Measurements from ENCODE around the gene GAA.
"Not testable (repeated sequence)": the region's sequence is repeated elsewhere in the genome, so short reads cannot be mapped to it uniquely, and the experiment has no call there.

The GAA gene

DNA sequence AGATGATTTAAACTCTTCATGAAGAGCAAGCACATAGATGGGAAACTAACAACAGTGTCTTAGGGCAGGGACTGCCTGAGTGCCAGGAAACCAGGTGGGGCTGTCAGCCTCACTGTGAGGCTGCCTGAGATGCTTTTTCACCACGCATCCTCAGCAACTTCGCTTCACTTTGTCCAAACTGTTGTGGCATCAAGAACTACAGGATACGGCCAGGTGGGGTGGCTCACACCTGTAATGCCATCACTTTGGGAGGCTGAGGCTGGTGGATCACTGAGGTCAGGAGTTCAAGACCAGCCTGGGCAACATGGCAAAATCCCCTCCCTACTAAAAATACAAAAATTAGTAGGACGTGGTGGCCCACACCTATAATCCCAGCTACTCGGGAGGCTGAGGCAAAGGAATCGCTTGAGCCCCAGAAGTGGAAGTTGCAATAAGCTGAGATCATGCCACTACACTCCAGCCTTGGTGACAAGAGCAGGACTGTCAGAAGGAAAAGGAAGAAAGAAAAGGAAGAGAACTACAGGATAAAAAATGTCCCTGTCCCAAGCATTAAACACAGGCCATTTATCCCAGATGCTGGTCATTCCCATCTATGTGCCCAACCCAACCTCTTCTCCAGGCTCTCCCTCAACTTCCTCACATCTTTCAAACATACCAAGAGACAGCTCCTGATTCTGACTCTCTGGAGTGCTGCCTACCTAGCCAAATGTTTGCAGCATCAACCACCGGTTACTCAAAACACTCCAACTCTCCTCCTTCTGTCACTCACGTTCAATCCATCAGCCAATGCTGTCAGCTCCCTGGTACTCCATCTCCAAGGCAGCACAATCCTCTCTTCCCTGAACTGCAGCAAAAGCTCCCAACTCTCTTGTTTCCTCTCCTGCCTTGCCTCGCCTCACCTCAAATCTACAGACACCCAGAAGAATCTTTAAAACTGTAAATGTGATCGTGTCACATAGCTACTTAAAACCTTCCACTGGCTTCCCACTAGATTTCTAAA is 44.0 kb downstream of the GAA start:
- no peak for DNase-seq (ENCODE audit: low read depth)

DNA sequence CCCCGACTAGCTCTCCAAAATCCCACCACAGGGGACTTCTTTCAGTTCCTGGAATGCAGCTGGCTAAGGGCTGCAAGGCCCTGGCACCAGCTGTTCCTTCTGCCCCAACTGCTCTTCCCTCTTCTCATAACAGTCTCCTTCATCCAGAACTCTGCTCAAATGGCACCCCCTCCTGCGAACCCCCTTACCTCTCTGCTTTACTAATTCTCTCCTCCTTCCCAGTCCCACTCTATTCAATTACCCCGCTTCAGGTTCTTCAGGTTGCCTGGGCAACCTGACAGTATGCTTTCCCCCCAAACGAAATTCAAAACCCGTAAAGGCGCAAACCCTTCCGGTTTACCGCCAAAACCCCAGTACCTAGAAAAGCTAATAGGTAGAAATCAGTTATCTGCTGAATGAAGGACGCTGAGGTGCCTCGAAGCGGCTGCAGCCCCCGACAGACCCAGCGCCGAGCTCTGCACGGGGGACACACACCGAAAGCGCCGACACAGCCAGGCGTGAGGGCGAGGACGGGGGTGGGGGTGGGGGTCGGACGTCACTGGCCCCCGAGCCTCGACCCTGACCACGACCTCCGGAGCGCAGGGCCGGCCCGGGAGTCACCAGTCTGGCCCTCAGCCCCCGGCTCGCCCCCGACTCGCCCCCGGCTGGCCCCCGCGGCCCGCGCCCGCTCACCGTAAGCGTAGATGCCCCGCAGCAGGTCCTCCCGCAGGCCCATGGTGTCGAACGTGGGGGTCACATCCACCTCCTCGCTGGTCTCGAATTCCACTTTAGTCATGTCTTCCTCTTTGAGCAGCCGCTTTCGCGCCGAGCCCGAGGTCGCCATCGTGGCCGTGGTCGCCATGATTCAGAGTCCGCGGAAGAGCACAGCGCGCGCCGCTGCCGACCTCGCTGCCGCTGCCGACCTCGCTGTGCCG is 45.0 kb downstream of the GAA start:
- DNase-seq (ENCODE audit: low read depth), result no peak

DNA sequence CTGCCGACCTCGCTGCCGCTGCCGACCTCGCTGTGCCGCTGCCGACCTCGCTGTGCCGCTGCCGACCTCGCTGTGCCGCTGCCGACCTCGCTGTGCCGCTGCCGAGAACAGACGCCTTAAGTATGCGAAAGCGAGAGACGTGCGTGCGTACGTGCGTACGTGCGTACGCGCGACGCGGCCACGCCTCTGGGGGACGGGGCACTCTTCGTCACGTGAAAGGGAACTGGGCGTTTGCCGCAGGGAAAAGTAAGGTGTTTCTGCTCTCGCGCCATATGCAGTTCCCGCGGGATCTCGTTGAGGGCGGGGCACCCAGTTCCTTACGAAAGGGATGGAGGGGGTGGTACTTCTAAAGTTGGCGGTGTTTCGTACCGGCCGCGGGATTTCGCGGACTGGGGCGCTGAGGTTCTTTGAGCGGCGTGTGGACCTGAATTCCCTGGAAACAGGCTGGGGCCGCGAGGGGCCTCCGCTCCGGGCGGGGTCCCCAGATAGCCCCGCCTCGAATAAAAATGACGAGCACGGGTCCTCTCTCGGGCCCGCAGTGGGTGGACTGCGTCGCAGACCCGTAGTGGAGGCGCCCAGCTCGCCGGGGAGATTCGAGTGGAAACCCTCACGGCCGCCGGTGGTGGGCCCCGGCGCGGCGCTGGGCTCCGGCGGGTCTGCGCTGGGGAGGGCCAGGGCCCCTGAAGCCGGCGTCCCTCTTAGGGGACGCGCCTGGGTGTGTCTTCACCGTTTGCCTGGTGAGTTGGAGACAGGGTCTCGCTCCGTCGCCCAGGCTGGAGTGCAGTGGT is 45.8 kb downstream of the GAA start, which contains the start of gene EIF4A3:
TSS of gene EIF4A3 (minus strand) at position 94 of the 788 bp plus-strand sequence. CDS start 167 bp downstream, outside the sequence.
- peak; percentile 97 for DNase-seq (ENCODE audit: low read depth)

DNA sequence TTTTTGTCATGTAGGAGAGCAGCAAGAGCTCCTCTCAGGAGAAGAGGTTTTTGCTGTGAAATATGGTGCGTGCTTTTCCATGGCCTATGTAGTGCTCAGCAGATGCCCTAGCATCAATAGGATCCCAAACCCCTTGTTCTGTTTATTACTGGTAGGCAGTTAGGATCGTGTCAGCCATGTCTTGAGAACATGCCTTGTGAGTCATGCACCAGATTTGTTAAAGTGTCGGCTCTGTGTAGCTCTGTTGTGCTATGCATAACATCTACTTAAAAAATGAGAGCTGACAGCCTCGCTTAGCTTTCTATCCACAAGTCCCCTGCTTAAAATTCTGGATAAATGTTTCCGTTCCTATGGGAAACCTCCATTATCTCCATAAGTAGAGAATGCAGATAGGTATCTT is 50.0 kb downstream of the GAA start:
- DNase-seq (ENCODE audit: low read depth), result no peak

DNA sequence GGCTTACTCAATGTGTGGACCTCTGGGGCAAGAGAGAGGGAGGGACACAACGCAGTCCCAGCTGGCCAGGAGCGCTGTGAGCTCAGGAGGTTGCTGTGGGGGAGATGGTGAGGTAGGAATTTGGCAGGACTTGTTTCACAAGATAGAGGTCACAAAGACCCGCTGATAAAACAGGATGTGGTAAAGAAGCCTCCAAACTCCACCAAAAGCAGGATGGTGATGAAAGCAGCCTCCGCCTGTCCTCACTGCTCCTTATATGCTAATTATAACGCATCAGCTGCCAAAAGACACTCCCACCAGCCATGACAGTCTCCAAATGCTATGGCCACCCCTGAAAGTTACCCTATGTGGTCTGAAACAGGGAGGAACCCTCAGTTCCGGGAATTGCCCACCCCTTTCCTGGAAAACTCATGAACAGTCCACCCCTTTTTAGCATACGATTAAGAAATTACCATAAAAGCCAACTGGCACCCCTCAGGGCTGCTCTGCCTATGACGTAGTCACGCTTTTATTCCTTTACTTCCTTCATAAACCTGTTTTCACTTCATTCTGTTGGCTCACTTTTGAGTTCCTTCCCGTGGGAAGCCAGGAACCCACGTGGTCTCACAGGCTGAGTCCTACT is 50.8 kb downstream of the GAA start:
- DNase-seq (ENCODE audit: low read depth), result no peak

DNA sequence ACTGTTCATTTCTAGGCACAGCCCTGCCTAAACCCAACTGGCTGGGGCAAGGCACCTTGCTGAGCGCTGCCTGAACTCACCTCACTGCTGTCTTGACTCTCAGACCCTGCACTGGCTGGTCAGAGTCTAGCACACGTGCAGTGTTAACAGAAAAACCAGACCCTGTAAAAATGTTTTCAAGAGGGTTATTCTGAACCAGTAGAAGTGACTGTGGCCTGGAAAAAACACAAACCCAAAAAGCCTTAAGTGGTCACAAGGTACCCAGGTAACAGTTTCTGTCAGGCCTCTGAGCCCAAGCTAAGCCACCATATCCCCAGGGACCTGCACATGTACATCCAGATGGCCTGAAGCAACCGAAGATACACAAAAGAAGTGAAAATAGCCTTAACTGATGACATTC is 51.6 kb downstream of the GAA start:
- no peak for DNase-seq (ENCODE audit: low read depth)

DNA sequence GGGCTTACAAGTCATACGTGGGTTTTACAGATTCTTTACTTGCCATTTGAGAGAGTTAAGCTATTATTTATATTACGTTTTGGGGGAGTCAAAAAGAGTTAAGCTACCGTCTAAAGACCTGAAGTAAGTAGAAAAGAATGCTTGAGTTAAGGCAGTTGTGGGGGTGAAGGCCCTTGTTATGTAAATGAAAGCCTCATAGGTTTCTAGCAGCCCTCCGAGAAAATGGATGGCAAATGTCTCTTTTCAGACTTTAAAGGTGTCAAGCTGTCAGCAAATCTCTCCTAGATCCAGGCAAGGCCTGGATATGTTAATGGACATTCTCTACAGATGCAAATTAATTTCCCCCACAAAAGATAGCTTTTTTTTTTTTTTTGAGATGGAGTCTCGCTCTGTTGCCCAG is 52.8 kb downstream of the GAA start:
- no peak for DNase-seq (ENCODE audit: low read depth)

DNA sequence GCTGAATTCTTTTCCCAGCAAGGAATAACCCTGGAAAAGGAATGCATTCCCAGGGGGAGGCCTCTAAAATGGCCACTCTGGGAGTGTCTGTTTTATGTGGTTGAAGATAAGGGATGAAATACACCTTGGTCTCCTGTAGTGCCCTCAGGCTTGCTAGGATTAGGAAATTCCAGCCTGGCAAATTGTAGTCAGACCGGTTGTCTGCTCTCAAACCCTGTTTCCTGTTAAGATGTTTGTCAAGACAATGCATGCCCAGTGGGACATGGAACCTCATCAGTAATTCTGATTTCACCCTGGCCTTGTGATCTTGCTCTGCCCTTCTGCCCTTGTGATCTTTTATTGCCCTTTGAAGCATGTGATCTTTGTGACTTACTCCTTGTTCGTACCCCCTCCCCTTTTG is 54.2 kb downstream of the GAA start:
- not testable (repeated sequence) for DNase-seq (ENCODE audit: low read depth)

DNA sequence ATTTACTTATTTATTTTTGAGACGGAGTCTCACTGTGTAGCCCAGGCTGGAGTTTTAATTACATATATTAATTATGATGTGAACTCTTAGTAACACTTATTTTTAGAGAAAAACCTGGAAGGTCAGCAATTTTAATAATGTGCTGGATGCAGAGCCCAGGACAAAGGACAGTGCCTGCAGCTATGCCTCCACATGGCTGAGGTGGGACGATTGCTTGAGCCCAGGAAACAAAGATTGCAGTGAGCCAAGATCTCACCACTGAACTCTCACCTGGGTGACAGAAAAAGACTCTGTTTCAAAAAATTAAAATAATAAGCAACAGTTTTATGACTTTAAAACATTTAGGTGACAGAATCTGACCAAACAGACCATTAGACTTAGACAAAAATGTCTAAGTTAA is 57.5 kb downstream of the GAA start:
- no peak for DNase-seq (ENCODE audit: low read depth)

DNA sequence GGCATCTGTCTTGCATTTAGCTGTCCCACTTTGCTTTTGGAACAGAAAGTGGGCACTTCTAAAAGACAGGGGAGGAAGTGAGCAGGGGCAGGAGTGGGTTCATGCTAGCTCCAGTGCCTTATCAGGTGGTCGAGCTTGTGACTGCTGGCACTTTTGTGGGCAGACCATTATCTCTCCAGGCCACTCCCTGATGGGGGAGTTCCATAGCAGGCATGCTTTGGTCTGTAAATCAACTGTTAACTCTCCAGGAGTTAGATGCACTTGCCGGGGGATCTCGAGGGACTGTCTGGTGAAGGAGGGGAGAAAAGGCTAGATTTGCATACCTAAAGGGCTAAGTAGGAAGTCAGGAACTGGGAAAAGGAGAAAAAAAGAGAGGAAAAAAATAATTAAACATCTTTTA is 59.2 kb downstream of the GAA start:
- no peak for DNase-seq (ENCODE audit: low read depth)

DNA sequence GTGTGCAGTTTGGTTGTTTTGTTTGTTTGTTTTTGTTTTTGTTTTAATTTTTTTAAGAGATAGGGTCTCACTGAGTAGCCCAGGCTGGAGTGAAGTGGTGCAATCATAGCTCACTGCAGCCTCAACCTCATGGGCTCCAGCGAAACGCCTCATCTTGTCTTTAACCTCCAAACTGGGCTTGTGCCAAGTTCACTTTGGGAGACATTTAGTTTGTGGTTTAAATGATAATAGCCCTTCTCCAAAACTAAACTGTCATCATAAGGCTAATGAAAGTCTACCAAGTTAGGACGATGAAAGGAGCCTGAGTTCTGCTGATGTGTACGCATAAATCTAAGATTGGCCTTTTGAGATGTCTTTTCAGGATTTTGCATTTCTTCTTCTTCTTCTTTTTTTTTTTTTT is 62.0 kb downstream of the GAA start:
- no peak for DNase-seq (ENCODE audit: low read depth)

DNA sequence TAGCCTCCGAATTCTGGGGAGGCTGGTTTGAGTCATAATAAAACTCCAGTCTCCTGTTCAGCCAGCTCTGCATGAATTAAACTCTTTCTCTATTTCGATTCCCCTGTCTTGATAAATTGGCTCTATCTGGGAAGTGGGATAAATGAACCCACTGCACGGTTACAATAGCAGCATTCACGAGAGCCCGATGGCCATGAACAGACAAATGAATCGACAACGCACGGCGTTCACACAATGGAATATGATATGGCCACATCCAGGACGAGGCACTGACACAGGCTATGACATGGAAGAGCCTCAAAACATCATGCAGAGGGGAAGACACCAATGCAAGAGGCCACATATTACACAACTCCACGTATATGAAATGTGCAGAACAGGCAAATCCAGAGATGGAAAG is 62.8 kb downstream of the GAA start:
- DNase-seq (ENCODE audit: low read depth), result no peak

DNA sequence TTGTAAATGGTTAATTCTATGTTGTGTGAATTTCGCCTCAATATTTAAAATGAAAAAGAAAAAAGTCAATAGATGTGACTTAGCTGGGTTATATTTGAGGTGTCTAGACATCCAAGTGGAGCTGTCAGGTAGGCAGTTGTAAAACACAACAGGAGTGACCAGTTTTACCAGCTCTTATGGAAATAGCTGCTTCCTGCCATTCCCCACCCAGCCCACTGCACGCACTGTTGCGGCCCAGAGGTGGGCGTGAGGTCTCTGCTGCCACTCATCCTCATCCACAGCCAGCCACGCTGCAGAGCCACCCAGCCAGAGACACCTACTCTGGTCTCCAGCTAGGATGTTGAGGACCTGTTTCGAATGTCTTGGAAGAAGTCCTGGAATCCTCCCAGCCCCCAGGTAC is 65.1 kb downstream of the GAA start:
- DNase-seq (ENCODE audit: low read depth), result no peak

DNA sequence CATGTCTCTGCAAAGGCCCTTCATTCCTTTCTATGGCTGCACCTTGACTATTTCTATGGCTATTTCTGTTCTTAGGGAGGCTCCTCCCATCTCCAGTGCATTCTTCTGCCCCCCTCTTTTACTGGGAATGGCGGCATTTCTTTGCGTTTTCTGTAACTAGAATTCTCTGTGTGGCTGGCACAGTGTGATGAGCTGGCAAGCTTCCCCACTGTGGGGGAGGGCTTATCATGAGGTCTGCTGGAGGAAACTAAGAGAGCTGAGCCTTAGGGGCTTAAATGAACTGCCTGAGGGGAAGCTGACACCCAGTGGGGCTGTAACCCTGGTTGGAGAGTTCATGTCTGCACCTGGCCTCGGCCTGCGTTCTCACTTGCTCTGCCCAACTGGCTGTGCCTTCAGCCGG is 67.0 kb downstream of the GAA start:
- no peak for DNase-seq (ENCODE audit: low read depth)

DNA sequence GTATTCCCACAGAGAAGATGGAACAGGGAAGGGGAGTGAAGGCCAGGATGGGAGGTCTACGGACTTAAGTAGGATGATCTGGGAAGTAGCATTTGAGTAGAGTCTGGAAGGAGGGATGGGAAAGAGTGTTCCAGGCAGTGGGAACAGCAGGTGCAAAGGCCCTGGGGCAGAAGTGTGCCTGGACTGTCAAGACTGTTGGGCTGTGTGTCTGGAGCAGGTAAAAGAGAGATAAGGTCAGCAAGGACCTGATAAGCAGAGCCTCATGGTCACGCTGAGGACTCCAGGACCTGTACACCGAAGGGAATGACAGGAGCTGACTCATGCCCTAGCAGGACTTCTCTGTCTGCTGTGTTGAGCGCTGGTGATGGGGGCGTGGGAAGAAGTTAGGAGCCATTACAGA is 67.7 kb downstream of the GAA start:
- DNase-seq (ENCODE audit: low read depth), result no peak
